ENCODE data around the gene MISP. TPM values are rescaled to one million over a fixed set of nuclear protein-coding genes. Genes with fewer than 3 reads are reported as not detected.

MISP gene
- total and polyA plus RNA-seq, 4 donors = 14.9 to 23.7 (median 22.1) TPM

DNA sequence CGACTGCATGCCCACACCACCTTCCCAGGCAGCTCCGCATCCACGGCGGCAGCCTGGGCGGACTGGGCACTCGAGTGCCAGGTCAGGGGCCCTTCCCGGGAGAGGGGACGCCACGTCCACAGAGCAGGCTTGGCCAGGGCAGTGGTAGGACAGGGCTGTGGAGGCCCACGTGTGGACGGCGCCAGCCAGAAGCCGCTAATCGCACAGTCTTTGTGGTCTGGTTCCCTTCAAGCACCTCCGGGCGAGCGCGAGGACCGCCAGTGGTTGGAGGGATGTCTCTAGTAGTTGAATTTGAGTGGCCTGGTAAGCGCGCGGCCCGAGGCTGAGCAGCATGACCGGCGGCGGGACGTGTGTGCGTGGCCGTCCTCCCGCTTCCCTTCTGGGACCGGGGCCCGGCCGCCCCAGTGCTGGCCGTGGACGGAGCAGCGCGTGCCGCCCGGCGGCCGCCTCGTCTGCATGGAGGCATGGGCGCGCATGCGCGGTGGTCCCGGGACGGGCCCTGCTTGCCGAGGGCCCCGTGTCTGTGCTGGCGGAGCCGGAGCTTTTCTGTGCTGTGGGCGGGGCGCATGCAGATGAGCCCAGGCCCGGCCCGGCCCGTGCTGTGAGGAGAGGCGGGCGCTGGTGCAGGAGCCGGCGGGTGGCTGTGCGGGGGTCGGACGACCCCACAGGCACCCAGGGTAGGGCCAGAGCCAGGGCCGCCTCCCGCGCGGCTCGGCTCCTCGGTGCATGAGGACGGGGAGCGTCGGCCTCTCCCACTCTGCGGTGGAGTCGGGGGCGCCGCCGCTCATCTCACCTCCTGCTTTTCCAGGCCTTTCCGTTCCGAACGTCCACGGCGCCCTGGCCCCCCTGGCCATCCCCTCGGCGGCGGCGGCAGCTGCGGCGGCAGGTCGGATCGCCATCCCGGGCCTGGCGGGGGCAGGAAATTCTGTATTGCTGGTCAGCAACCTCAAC is 55.0 kb downstream of the MISP start:
- WGBS, 2 donors = 93 to 94% methylated on average over 82 to 93 of the region's 93 CpGs

DNA sequence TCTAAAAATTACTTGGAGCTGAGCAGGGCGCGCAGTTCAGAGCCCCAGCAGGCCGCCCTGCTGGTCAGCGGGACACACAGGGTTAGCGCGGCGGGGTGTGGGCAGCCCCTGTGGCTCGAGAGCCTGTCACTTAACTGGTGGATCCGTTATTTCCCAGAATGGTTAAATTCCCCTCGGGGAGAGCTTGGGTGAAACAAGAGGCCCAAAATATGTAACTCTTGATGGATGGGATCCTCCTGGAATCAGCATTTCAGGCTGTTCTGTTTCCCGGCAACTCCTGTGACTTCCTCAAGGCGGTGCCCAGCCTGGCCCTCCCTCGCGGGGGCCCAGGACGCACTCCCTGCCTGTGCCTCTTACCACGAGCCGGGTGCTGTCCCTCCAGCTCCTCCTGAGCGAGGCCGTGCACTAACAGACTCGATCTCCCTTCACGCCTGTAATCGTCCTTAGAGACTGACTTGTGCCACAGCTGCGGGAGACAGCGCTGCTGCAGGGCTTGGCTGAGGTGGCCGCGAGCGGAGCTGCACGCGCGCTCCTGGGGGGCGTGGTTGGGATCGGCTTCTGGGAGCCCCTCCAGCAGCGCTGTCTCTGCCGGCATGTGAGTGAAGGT is 56.0 kb downstream of the MISP start:
- H3K9me3 ChIP-seq (ENCODE audit: control insufficient read depth in 4 of 4, insufficient read depth in 3 of 4, low read length in 3 of 4) = no peaks in the 10 kb centered on the region
- no peak overlapping the region for H3K27ac ChIP-seq (ENCODE audit: low read depth in 1 of 2, low read length in 1 of 2)
- H3K27me3 ChIP-seq (ENCODE audit: control insufficient read depth in 3 of 3, insufficient read depth in 3 of 3, low read length in 2 of 3) = no peaks in the 10 kb centered on the region
- DNase-seq (no peak), ATAC-seq (ENCODE audit: insufficient read depth, low FRiP score) (no peak)
- no peak overlapping the region for H3K4me3 ChIP-seq
- peaks cover under 1 to 14% (median 10%) of the 10 kb centered on the region in 5 donors for H3K4me1 ChIP-seq (ENCODE audit: control insufficient read depth in 5 of 5, insufficient read depth in 5 of 5, low read length in 5 of 5)
- no peak overlapping the region for H3K9ac ChIP-seq (ENCODE audit: insufficient read depth in 1 of 2, low read length in 2 of 2)
- TF ChIP-seq, protein P1, sequence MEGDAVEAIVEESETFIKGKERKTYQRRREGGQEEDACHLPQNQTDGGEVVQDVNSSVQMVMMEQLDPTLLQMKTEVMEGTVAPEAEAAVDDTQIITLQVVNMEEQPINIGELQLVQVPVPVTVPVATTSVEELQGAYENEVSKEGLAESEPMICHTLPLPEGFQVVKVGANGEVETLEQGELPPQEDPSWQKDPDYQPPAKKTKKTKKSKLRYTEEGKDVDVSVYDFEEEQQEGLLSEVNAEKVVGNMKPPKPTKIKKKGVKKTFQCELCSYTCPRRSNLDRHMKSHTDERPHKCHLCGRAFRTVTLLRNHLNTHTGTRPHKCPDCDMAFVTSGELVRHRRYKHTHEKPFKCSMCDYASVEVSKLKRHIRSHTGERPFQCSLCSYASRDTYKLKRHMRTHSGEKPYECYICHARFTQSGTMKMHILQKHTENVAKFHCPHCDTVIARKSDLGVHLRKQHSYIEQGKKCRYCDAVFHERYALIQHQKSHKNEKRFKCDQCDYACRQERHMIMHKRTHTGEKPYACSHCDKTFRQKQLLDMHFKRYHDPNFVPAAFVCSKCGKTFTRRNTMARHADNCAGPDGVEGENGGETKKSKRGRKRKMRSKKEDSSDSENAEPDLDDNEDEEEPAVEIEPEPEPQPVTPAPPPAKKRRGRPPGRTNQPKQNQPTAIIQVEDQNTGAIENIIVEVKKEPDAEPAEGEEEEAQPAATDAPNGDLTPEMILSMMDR (IDR thresholded peaks at IDR 0.05; ENCODE audit: control extremely low read depth, extremely low read depth) = no peak
- 84 to 88% methylated on average over 34 of the region's 34 CpGs for WGBS, 2 donors
- peaks cover 36 to 76% (median 57%) of the 10 kb centered on the region in 4 donors for H3K36me3 ChIP-seq (ENCODE audit: control insufficient read depth in 4 of 4, insufficient read depth in 4 of 4, low read length in 4 of 4)

More for the DNA sequence above, 55.0 kb downstream of the MISP start:
- no peak overlapping the region for H3K9ac ChIP-seq (ENCODE audit: insufficient read depth in 1 of 2, low read length in 2 of 2)
- ATAC-seq (ENCODE audit: insufficient read depth, low FRiP score) (no peak), DNase-seq (no peak)
- peaks cover 6 to 24% (median 19%) of the 10 kb centered on the region in 5 donors for H3K4me1 ChIP-seq (ENCODE audit: control insufficient read depth in 5 of 5, insufficient read depth in 5 of 5, low read length in 5 of 5)
- H3K27ac ChIP-seq (ENCODE audit: low read depth in 1 of 2, low read length in 1 of 2) = no peak overlapping the region
- no peaks in the 10 kb centered on the region for H3K9me3 ChIP-seq (ENCODE audit: control insufficient read depth in 4 of 4, insufficient read depth in 3 of 4, low read length in 3 of 4)
- TF ChIP-seq, protein P1 (IDR thresholded peaks at IDR 0.05; ENCODE audit: control extremely low read depth, extremely low read depth) = no peak
- H3K4me3 ChIP-seq = no peak overlapping the region
- H3K27me3 ChIP-seq (ENCODE audit: control insufficient read depth in 3 of 3, insufficient read depth in 3 of 3, low read length in 2 of 3) = no peaks in the 10 kb centered on the region
- H3K36me3 ChIP-seq (ENCODE audit: control insufficient read depth in 4 of 4, insufficient read depth in 4 of 4, low read length in 4 of 4) = peaks cover 38 to 75% (median 54%) of the 10 kb centered on the region in 4 donors

DNA sequence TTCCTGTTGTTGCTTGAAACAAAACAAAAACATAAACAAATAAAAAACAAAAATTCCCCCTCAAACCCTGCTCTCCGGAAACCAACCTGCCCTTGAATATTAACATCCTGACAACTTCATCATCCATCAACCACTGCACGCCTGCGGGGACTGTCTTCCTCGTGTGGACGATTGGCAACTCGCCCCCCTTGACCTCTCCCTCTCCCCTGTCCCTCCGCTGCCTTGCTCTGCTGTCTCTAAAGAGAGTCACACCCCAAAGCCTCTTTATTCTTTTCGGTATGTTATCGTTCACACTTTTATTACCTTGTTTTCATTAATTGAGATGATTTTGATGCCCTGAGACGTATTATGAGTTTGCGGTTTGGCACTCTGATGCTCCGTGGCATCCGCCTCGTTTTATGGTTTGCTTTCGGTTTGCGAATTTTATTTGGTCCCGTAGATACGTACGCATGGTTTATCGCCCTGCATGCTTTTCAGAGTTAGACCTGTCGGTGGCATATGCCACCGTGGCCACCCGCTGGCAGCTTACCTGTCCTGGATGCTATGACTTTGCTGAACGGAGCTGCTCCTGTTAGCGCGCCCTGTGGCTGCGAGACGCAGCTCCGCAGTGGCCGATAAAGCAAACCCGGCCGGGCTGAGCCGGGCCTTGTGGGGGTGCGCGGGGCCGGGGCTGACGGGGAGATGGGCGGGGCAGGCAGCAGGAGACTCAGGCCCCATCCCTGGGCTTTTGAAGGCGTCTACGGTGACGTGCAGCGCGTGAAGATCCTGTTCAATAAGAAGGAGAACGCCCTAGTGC is 56.9 kb downstream of the MISP start:
- no peaks in the 10 kb centered on the region for H3K9me3 ChIP-seq (ENCODE audit: control insufficient read depth in 4 of 4, insufficient read depth in 3 of 4, low read length in 3 of 4)
- peaks cover 0 to 7% (median 1%) of the 10 kb centered on the region in 5 donors for H3K4me1 ChIP-seq (ENCODE audit: control insufficient read depth in 5 of 5, insufficient read depth in 5 of 5, low read length in 5 of 5)
- WGBS, 2 donors = 91 to 94% methylated on average over 44 of the region's 44 CpGs
- H3K36me3 ChIP-seq (ENCODE audit: control insufficient read depth in 4 of 4, insufficient read depth in 4 of 4, low read length in 4 of 4) = peaks cover 35 to 85% (median 61%) of the 10 kb centered on the region in 4 donors
- no peak for DNase-seq
- H3K27ac ChIP-seq (ENCODE audit: low read depth in 1 of 2, low read length in 1 of 2) = no peak overlapping the region
- no peak for ATAC-seq (ENCODE audit: insufficient read depth, low FRiP score)
- no peak overlapping the region for H3K9ac ChIP-seq (ENCODE audit: insufficient read depth in 1 of 2, low read length in 2 of 2)
- no peaks in the 10 kb centered on the region for H3K27me3 ChIP-seq (ENCODE audit: control insufficient read depth in 3 of 3, insufficient read depth in 3 of 3, low read length in 2 of 3)
- H3K4me3 ChIP-seq = no peak overlapping the region
- TF ChIP-seq, protein P1 (IDR thresholded peaks at IDR 0.05; ENCODE audit: control extremely low read depth, extremely low read depth) = no peak
